NCI-H1930 (cell line): ENCODE data around the gene PTPRT.

ENCODE experiments used
- DNase-seq, 2 experiments: peaks; one replicate each; lab custom pipeline; 2025; lab: John Stamatoyannopoulos, UW

The PTPRT gene

GRCh38 chr20:42549496-42549895 is 640.2 kb downstream of the PTPRT start:
- no peak for DNase-seq

GRCh38 chr20:42544926-42545325 is 644.8 kb downstream of the PTPRT start:
- DNase-seq: no peak

GRCh38 chr20:42532831-42533230 is 656.9 kb downstream of the PTPRT start:
- DNase-seq: no peak

GRCh38 chr20:42531508-42531961 is 658.2 kb downstream of the PTPRT start:
- no peak for DNase-seq

GRCh38 chr20:42530855-42531448 is 658.8 kb downstream of the PTPRT start:
- DNase-seq: peak in 1 of 2 experiments; percentile 36

GRCh38 chr20:42530191-42530590 is 659.5 kb downstream of the PTPRT start:
- no peak for DNase-seq

GRCh38 chr20:42524058-42524457 is 665.6 kb downstream of the PTPRT start:
- no peak for DNase-seq

GRCh38 chr20:42516692-42517091 is 673.0 kb downstream of the PTPRT start:
- DNase-seq: no peak

GRCh38 chr20:42510686-42511085 is 679.0 kb downstream of the PTPRT start:
- no peak for DNase-seq

- DNase-seq: no peak
Observed at GRCh38 chr20:42507874-42508273, 681.8 kb downstream of the PTPRT start.

GRCh38 chr20:42506397-42506796 is 683.3 kb downstream of the PTPRT start:
- DNase-seq: no peak

GRCh38 chr20:42502591-42502990 is 687.1 kb downstream of the PTPRT start:
- no peak for DNase-seq

- DNase-seq: no peak
Observed at GRCh38 chr20:42496595-42496994, 693.1 kb downstream of the PTPRT start.

GRCh38 chr20:42494290-42494689 is 695.4 kb downstream of the PTPRT start:
- no peak for DNase-seq

GRCh38 chr20:42493001-42493400 is 696.7 kb downstream of the PTPRT start:
- DNase-seq: no peak

GRCh38 chr20:42492290-42492689 is 697.4 kb downstream of the PTPRT start:
- DNase-seq: no peak

GRCh38 chr20:42485556-42485955 is 704.1 kb downstream of the PTPRT start:
- no peak for DNase-seq

- no peak for DNase-seq
Observed at GRCh38 chr20:42484790-42485375, 704.8 kb downstream of the PTPRT start.

GRCh38 chr20:42484335-42484734 is 705.4 kb downstream of the PTPRT start:
- DNase-seq: no peak

GRCh38 chr20:42483730-42484303 is 705.9 kb downstream of the PTPRT start:
- DNase-seq: peak; percentile 33 to 42

- DNase-seq: no peak
Observed at GRCh38 chr20:42482808-42483207, 706.9 kb downstream of the PTPRT start.

GRCh38 chr20:42475773-42476172 is 713.9 kb downstream of the PTPRT start:
- no peak for DNase-seq

GRCh38 chr20:42474646-42475045 is 715.1 kb downstream of the PTPRT start:
- no peak for DNase-seq

GRCh38 chr20:42472198-42472597 is 717.5 kb downstream of the PTPRT start:
- DNase-seq: no peak
